HG02571 (cell line): Measurements from ENCODE around the gene AAMP.

ENCODE experiments used
- ATAC-seq: cut with Tn5 transposase; IDR thresholded peaks from one replicate; pipeline ENCODE4 v1.9.1; 2021; ENCODE audit warnings: mild to moderate bottlenecking, moderate library complexity; ENCODE audit not compliant: unreplicated experiment

AAMP gene

GRCh38 chr2:218295029-218295428 is 25.1 kb upstream of the AAMP start:
- ATAC-seq, result no peak

DNA sequence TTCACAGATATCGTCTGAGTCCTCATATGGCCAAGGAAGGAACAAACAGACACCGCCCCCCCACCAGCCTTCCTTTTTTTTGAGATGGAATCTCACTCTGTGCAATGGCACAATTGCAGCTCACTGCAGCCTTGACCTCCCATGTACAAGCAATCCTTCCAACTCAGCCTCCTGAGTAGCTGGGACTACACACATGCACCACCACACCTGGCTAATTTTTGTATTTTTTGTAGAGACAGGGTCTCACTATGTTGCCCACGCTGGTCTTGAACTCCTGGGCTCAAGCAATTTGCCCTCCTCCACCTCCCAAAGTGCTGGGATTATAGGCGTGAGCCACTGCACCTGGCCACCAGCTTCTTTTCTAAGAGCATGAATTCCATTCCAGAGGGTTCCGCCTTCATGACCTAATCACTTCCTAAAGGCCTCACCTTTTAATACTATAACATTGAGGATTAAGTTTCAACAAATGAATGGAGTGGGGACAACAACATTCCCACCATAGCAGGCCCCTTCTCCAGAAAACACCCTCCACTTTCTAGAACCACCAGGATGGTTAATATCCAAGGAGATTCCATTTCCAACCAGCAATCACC is 24.6 kb upstream of the AAMP start:
- no peak for ATAC-seq

- ATAC-seq, result no peak
These were observed 23.9 kb upstream of the AAMP start for GRCh38 chr2:218293715-218294429.

- ATAC-seq, result peak; percentile 64
These were observed 22.4 kb upstream of the AAMP start, which contains the start of gene TMBIM1 for GRCh38 chr2:218292048-218293014. Gene TMBIM1, minus strand, starts transcription at chr2:218292503. Its CDS starts 10,362 bp downstream, at chr2:218282141.

DNA sequence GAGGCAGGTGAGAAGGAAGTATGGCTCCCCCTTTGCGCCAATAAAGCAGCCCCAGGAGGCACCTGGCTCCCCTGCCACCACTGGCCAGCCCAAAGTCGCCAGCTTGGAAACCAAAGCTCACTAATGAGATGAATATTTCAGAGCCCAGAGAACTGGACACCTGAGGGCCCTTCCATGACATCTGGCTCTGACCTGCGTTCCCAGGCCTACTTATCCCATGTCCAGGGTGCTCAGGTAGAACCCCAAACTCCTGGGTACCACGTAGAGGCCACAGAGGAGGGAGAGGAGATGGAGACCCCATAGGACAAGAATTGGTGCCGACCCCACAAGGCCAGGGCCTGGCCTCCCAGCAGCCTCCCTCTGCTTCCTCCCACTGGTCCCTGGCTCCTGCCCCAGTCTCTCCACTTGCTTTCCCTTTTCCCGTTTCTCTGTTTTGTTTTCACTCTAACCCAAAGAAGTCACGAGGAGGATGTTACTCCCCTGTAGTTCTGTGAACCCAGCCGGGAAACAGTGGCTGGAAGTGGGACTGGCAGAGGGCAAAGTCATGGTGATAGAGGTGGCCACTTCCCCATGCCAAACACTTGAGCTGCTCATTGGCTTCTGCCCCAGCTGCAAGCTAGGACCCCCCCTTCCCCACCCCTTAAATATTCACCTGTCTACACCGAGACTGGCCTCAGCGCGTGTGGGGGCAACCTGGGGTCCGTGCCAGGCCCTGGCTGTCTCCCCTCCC is 21.5 kb upstream of the AAMP start:
- ATAC-seq, result no peak

DNA sequence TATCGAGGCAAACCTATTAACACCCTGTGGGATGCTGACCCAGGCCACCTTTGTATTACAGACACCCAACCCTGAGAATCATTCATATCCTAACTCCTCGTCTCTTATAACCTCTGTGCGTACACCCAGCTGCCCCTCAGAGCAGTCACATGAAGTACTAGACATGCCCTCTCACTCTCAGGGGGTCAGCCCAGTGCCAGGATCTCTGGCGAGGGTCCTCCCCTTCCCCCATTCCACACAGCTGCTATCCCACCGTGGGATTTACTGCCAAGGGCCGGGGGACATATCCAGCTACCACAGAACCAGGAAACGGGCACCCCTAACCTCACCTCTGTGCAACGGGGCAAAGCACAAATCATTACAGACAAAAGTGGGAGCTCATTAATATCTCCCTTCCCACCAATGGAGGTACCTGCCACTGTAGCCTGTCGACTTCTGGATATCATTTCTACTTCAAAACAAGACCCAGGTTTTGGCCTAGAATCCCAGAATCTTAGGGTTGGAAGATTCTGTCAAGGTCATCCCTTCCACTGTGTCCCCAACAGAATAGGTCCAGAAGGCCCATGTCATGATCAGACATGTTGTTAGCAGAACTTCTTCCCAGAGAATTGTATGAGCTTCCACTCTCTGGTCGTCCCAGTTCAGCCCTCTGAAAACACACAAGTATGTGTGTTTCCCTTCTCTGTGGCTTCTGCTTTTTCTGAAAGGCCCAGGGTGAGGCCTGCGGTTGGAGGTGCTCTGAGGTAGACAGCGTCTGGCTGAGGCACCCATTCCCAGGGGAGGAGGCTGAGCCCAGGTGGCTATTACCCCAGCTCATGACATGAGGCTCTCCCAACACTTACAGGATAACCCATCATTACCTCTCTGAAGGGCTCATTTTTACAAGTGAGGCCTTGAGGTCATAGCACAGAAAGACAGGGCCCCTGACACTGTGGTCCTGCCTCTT is 20.7 kb upstream of the AAMP start:
- ATAC-seq, result peak; percentile 48

DNA sequence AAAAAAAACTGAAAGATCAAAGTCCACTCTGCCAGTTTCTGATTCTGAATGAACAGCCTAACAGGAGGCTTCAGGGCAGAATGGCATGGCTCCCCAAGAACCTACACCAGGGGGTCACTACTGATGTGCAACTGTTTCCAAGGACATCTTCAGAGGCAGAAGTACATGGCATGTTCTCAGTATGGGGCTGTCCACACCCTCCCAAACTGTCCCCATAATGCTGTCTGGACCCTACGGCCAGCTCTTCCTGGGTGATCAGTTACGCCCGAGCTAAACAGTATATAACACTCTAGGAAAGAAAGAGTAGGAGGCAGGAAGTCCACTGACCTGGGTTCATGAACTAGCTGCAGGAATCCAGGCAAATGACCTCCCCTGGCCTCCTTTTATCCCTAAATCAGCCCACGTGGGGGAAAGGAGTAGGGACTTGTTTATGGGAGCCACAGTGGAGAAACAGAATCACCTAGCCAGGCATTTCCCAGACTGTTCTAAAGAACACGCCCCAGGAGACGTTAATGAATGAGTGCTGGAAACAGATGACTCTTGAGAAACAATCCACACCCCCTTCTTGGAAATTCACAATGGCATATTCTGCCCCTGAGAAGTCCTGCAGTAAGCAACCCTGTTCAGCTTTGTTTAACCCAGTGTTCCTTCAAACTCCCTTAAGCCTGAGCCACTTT is 19.8 kb upstream of the AAMP start:
- ATAC-seq, result no peak

- peak; percentile 49 for ATAC-seq
These were observed 16.9 kb upstream of the AAMP start for GRCh38 chr2:218286570-218287459.

DNA sequence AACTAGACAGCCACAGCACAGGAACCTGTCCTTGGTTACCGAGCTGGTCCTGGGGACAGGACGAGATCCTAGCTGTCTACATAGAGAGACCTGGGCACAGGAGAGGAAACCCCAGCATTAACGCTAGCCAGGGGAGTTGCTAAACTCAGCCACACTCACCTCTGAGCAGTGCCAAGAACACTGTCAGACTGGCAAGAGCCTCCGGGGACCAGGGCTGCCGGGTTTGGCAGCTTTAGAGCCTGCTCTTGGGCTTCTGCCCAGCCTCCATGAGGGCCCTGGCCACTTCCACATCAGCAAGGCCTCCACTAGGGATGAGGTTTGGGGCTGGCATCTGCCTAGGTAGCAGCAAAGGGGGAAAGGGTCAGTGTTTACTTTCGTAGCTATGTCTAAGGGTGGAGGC is 15.7 kb upstream of the AAMP start:
- ATAC-seq, result no peak

GRCh38 chr2:218284106-218284811 is 14.3 kb upstream of the AAMP start:
- ATAC-seq, result peak; percentile 55

DNA sequence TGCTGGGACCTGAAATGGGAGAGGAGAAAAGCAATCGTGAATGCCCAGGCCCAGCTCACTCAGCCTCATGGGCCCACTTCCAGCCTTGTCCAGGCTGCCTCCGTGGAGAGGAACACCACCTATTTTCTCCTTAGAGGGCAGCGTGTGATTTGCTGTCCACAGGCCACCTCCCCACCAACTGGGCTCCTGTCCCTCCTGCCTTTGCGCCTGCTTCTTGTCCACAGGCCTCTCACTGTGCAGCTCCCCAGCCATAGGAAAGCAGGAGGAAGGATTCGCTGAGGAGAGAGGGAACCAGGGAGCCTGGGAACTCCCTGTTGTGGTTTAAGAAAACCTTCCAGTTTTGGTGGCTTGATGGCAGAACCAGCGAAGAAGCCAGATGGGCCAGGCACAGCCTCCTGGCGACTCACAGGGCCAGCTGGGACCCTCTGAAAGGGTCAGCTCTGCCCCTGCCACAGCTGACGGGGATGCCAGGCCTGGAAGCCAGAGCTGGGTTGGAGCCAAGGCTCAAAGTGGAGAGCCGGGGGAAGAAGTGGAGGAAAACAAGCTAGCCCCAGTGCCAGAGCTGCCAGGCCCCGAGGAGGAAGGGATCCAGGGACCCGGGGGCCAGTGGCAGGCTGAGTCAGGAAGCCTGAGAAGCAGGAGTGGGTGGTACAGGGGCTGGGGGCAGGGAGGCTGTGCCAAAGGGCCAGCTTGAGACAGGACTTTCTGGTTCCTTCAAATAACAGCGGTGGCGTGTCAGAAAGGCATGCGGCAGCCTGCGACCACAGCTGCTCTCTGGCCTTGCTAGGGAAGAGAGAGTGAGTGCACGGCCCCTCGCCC is 12.4 kb upstream of the AAMP start:
- ATAC-seq, result no peak

- ATAC-seq, result no peak
These were observed 11.5 kb upstream of the AAMP start for GRCh38 chr2:218281449-218281848.

- no peak for ATAC-seq
These were observed 10.4 kb upstream of the AAMP start for GRCh38 chr2:218280260-218280870.

DNA sequence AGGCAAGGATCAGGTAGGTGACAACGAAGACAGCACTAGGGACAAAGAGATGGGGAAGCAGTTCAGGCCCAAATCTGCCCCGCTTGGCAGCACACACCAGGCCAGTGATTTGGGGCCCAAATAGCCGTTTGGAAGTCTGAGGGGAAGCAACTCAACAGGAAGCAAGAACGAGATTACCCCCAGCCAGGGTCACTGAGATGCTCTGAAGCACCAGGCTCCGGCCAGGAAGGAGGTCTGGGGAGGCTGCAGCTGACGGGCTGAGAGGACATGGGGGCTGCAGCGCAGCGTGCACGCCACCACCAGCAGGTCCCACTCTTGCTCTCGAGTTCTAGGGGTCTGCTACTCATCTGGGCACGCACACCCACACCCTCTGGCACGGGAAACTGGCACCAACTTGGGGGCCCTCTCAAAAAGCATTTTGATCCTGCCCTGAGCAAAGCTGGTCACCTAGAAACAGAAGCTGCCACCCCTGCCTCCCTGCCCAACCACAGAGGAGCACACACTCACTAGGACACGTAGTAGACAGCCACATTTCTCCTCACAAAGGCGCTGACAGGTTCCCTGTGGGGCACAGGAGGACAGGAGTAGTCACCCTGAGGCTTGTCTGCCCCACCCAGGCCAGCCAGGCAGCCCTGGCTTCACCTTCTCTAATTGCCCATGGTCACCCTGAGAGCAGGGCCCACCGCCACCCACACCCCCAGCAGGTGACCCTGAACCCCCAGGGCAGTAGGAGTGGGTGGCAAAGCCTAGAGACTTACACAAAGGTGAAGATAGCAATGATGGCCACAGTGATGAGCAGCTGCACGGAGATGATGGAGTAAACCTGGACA is 8.8 kb upstream of the AAMP start:
- no peak for ATAC-seq

DNA sequence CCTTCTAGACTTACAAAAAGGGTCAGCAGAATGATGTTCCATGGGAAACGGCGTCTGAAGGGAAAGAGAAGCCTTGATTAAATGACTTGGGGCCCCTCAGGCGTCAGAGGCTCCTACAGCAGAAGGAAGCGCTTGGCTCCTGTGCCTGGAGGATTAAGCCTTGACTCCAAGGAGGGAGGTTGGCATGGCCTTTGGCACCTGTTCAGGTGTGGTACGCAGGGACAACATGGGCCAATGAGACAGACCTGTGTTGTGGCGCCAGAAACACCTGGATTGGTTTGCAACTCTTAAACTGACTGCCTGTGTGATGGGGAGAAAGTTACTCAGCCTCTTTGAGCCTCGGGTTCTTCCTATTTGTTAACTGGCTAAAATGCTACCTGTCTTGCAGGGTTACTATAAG is 8.0 kb upstream of the AAMP start:
- ATAC-seq, result no peak
